Skeletal muscle tissue (tissue), 4 donors: Measurements from ENCODE around the gene CFAP58. TPM values are rescaled to one million over a fixed set of nuclear protein-coding genes. Genes with fewer than 3 reads are reported as not detected.
A peak's percentile ranks its signal among the peaks of the same experiment; 100 is the strongest.

Experiments
- H3K27ac ChIP-seq: one replicate; pipeline ENCODE4 v1.7.0; 2013; ENCODE audit warnings: mild to moderate bottlenecking, low read depth, low read length, inconsistent platforms
- H3K27me3 ChIP-seq, 3 donors: one replicate each; pipeline ENCODE4 v1.7.0; 2013; ENCODE audit warnings: low read length in 3 of 3; ENCODE audit not compliant: control insufficient read depth in 3 of 3, insufficient read depth in 3 of 3
- H3K36me3 ChIP-seq, 3 donors: one replicate each; pipeline ENCODE4 v1.7.0; 2013; ENCODE audit warnings: low read length in 3 of 3; ENCODE audit not compliant: control insufficient read depth in 3 of 3, insufficient read depth in 3 of 3
- H3K4me1 ChIP-seq, 3 donors: one replicate each; pipeline ENCODE4 v1.7.0; 2013; ENCODE audit warnings: low read length in 3 of 3, mild to moderate bottlenecking in 3 of 3; ENCODE audit not compliant: control insufficient read depth in 3 of 3, insufficient read depth in 3 of 3
- H3K4me3 ChIP-seq, 3 donors: one replicate each; pipeline ENCODE4 v1.7.0; 2013; ENCODE audit warnings: low read length in 3 of 3
- H3K9ac ChIP-seq, 3 donors: one replicate each; pipeline ENCODE4 v1.7.0; 2013; ENCODE audit warnings: low read length in 3 of 3, mild to moderate bottlenecking in 3 of 3, moderate library complexity in 2 of 3, low read depth in 1 of 3
- H3K9me3 ChIP-seq, 3 donors: one replicate each; pipeline ENCODE4 v1.7.0; 2013; ENCODE audit warnings: low read length in 3 of 3; ENCODE audit not compliant: control insufficient read depth in 3 of 3
- total RNA-seq: library from RNA; depleted of rRNA; stranded (reverse); fragments of >200 nt; gene quantifications from one replicate; pipeline ENCODE4 v1.2.3, GENCODE V29; 2014
- donor health status: Osteomylitis.

The CFAP58 gene, protein sequence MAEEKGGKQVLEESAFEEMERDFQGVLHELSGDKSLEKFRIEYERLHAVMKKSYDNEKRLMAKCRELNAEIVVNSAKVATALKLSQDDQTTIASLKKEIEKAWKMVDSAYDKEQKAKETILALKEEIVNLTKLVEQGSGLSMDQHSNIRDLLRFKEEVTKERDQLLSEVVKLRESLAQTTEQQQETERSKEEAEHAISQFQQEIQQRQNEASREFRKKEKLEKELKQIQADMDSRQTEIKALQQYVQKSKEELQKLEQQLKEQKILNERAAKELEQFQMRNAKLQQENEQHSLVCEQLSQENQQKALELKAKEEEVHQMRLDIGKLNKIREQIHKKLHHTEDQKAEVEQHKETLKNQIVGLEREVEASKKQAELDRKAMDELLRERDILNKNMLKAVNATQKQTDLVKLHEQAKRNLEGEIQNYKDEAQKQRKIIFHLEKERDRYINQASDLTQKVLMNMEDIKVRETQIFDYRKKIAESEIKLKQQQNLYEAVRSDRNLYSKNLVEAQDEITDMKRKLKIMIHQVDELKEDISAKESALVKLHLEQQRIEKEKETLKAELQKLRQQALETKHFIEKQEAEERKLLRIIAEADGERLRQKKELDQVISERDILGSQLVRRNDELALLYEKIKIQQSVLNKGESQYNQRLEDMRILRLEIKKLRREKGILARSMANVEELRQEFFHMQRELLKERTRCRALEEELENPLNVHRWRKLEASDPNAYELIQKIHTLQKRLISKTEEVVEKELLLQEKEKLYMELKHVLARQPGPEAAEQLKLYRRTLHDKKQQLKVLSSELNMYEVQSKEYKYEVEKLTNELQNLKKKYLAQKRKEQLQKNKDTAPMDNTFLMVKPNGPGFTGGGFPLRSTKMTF
- under 0.01 TPM for total RNA-seq

DNA sequence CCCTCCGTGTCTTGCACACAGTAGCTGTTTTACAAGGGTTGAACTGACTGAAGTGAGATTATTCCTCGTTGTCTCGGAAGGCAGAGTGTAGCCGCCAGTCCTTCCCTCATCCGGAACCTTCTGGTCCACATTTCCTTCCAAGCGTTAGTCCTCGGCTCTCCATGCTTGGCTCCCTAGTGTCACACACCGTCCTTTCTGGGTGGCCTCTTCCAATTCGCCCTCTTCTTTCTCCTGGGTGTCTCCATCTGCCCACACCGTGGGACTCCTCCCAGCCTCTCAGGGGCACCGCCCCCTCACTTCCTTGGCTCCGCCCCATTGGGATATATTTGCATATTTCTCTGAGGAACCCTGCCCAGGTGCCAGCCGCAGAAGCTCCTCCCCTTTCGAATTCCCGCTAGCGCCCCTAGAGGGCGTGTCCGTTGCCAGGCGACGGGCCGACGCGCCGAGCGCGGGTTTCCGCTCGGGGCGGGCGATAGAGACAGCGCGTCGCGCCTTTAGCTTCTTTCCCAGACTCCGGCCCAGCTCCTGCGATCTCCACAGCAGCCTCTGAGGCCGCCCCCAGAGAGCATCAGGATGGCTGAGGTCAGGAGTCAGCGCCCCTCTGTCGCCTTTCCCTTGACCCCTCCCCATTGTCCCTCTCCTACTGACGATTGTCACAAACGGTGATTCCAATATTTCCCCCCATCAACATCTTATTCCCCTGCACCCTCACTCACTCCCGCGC, at the start of gene CFAP58:
Gene CFAP58, plus strand, starts transcription at position 509 of the 724 bp plus-strand sequence. Its CDS starts 65 bp downstream, at position 574.
- H3K4me1 ChIP-seq, result peaks cover 14 to 26% (median 19%) of the 10 kb centered on the region in 3 donors
- H3K36me3 ChIP-seq, result no peaks in the 10 kb centered on the region

DNA sequence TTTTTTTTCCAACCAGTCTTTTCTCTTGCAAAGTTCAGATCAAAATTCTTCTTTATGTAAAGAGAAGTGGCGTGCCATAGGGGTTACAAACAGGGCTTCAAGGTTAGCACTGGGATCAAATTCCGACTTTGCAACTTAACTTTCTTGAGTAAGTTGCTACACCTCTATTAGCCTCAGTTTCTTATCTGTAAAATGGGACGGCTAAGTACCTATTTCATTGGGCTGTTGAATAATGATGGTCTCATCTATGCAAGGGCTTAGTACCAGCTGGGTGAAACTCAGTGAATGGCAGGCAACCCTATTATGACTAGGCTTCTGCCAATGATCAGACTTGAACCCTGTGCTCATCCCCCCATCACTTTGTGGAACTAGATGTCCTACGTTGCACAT, 49.3 kb upstream of the CFAP58 start:
- H3K4me1 ChIP-seq, result peaks cover 31 to 63% (median 63%) of the 10 kb centered on the region in 3 donors
- no peak overlapping the region for H3K27ac ChIP-seq
- no peaks in the 10 kb centered on the region for H3K36me3 ChIP-seq
- peak overlapping the region in 1 of 3 donors; percentile 27 for H3K4me3 ChIP-seq
- no peaks in the 10 kb centered on the region for H3K27me3 ChIP-seq
- H3K9me3 ChIP-seq, result no peaks in the 10 kb centered on the region
- H3K9ac ChIP-seq, result no peak overlapping the region

More for the DNA sequence above, at the start of gene CFAP58:
- Histone ChIP-seq H3K27me3 (no peaks in the 10 kb centered on the region), H3K27ac (no peak within 1 kb of the TSS), H3K9ac (peak within 1 kb of the TSS in 1 of 3 donors; percentile 54), H3K9me3 (no peaks in the 10 kb centered on the region), H3K4me3 (peak within 1 kb of the TSS; percentile 66 to 77 (median 74))

DNA sequence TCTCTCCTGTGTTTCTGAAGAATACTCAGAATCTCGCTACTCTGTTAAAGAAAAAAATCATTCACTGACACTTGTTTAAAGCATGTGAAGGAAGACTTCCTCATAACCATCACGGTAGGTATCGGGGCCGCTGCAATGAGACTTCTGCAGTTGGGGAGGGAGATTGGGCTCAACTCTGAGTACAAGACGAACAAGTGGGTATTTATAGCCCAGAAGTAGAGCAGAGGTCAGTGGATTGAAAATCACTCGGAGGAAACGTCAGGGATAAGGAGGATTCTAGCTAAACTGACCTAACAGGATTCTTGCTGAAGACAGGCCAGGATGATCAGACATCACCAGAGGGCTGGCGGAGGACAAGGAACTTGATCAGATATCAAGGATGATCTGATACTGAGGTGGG, 48.7 kb upstream of the CFAP58 start:
- Histone ChIP-seq H3K36me3 (no peaks in the 10 kb centered on the region), H3K4me3 (peak overlapping the region in 2 of 3 donors; percentile 25 to 27), H3K27me3 (no peaks in the 10 kb centered on the region), H3K4me1 (peaks cover 34 to 65% (median 62%) of the 10 kb centered on the region in 3 donors), H3K9ac (peak overlapping the region; percentile 3 to 61 (median 11)), H3K9me3 (no peaks in the 10 kb centered on the region), H3K27ac (peak overlapping the region; percentile 59)

DNA sequence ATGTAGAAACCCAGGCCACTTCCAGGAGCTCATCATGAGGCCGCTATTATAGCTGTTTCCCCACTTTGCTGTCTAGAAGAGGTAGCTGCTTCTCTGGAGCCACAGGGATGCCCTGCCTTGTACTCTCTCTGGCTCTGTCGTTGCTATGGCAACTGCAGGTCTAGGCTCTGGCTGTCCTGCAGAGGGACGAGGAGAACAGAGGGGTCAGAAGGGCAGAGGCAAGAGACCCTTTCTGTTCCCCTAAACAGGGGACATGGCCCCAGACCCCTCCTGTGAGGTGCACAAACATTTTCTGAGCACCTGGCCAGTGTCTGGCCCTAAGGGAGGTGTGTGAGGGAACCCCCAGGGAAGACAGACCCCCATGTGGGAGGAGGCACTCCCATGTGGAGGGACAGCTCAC, 46.7 kb upstream of the CFAP58 start:
- H3K9me3 ChIP-seq, result no peaks in the 10 kb centered on the region
- no peaks in the 10 kb centered on the region for H3K36me3 ChIP-seq
- H3K4me1 ChIP-seq, result peaks cover 33 to 64% (median 61%) of the 10 kb centered on the region in 3 donors

DNA sequence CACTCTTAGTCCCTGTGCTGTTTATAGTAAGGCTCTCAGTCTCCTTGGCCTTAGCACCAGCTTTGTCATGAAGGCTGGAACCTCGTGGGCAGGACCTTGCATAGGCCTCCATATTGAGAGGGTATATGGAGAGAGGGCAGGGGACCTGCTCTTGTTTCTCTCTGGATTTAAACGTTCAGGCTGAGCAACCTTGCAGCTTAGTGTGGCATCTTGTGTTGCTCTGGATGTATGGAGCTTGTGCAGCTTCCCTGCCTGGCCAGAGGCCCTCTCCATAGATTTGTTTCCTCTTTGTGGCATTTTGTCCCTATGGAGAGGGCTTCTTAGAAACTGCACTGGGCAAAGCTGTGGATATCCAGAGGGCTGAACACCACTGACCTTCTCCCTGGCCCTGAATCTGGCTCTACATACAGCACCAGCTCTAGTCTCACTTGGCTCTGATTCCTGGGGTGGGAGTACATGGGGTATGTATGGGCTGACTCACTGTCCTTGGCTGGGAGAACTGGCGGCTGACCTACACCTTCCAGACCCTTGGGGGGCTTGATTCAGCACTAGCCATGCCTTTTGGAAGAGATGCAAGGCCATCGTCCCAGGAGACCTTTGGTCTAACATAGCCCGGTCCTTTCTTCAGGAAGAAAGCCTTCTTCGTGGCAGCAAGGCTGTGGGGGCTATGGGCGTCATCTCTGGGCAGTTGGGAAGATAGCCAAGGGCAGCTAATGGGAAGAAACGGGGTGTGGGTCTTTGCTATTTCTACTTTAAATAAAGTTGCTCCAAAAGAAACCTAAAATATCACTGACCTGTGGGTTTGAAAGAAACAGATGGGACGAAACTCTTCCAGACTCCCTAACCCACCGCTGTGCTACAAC, 45.8 kb upstream of the CFAP58 start:
- Histone ChIP-seq H3K27ac (no peak overlapping the region), H3K4me3 (no peak overlapping the region), H3K27me3 (no peaks in the 10 kb centered on the region), H3K9me3 (no peaks in the 10 kb centered on the region), H3K36me3 (peaks cover 0 to 2% (median 1%) of the 10 kb centered on the region in 3 donors), H3K4me1 (peaks cover 33 to 64% (median 61%) of the 10 kb centered on the region in 3 donors), H3K9ac (no peak overlapping the region)

More for the DNA sequence above, 46.7 kb upstream of the CFAP58 start:
- no peak overlapping the region for H3K27ac ChIP-seq
- H3K4me3 ChIP-seq, result peak overlapping the region in 1 of 3 donors; percentile 17
- H3K27me3 ChIP-seq, result no peaks in the 10 kb centered on the region
- no peak overlapping the region for H3K9ac ChIP-seq

DNA sequence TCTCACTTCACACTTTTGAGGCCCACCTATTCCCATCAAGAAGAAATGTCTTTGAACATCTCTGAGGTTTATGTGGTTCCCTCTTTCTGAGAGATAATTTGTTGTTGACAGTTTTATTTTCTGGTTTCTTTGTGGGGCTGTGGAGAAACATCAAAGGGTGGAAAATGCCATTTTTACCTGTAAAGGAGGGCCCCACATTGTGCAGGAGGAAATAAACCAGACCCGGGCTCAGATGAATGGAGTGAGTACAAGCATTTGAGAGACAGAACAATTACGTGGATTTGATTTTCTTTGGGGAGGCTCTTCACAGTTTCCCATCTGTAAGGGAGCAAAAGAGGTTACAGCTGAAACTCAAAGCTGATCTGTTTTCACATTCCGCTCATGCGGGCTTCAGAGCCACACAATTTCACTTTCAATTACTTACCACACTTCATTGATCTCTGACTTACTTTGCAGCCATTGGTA, 45.2 kb upstream of the CFAP58 start:
- no peak overlapping the region for H3K27ac ChIP-seq
- no peaks in the 10 kb centered on the region for H3K27me3 ChIP-seq
- no peaks in the 10 kb centered on the region for H3K9me3 ChIP-seq
- H3K4me1 ChIP-seq, result peaks cover 33 to 64% (median 61%) of the 10 kb centered on the region in 3 donors
- no peak overlapping the region for H3K9ac ChIP-seq
- H3K36me3 ChIP-seq, result peaks cover 5 to 9% (median 8%) of the 10 kb centered on the region in 3 donors
- H3K4me3 ChIP-seq, result no peak overlapping the region

DNA sequence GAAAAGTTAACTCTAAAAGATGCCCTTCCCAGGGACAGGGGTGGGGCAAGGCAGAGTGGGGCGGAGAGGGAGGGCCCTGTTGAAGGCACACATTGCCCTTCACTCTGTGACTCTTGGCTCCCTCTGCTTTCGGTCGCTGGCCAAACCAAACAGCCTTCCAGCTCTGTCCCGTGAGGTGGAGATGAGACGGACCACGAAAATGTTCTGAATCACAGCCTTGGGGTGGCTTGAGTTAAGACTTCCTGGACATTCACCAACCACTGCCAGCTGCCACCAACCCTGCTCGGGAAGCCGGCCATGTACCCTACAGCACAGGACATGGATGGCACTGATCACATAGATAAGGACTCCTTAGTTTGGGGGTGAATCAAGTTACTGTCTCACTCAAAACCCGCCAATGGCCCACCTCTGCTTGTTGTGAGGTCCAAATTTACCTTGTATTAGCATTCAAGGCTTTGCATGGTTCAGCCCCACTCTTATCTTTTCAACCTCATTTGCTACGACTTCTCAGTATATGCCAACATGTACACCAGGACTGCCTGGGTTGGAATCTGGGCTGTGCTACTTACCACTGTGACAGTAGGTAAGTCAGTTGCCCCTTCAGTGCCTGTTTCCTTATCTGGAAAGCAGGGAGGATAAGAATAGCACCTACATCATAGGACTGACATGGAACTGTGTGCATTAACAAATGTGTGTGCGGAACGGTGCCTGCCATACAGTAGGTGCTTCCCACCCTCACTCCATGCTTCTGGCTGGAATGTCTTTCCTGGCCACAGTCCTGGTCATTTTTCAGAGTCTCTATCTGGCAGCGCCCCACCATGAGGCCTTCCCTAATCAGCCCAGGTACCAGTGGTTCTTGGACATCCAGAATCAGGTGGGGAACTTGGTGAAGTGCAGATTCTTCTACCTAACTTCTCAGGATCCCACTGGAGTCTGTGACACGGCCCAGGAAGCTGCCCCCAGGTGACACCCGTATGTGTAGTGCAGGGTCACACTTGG, 43.4 kb upstream of the CFAP58 start:
- peaks cover 23 to 27% (median 26%) of the 10 kb centered on the region in 3 donors for H3K36me3 ChIP-seq
- peak overlapping the region in 2 of 3 donors; percentile 41 to 57 for H3K4me3 ChIP-seq
- H3K27me3 ChIP-seq, result no peaks in the 10 kb centered on the region
- H3K4me1 ChIP-seq, result peaks cover 22 to 47% (median 44%) of the 10 kb centered on the region in 3 donors
- peak overlapping the region; percentile 87 for H3K27ac ChIP-seq
- no peaks in the 10 kb centered on the region for H3K9me3 ChIP-seq
- H3K9ac ChIP-seq, result peak overlapping the region in 2 of 3 donors; percentile 47 to 64

DNA sequence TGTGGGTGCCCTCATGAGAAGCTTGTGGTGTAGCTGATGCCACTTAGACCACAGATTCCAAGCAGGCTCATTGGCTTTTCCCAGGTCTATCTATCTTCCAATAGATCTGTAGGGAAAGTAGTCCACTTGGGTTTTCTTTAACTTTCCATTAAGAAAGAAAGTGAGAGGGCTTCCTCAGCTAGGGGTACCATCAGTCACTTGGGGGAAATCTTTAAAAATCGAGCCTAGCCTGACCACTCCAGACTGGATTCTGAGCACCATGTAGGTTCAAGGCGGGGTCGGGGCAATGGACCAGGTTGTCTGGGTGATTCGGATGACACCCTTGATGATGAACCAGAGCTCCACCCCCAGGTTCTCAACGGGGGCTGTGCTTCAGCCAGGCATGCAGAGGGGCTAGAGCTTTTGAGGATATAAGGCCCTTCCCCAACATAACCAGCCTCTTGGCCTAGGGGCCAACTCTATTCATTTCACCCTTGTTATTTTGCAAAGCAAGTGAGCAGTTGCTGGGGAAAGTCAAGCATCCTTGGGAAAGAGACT, 42.4 kb upstream of the CFAP58 start:
- Histone ChIP-seq H3K27me3 (no peaks in the 10 kb centered on the region), H3K9ac (no peak overlapping the region), H3K4me1 (peaks cover 14 to 37% (median 34%) of the 10 kb centered on the region in 3 donors), H3K27ac (peak overlapping the region; percentile 87), H3K36me3 (peaks cover 27 to 32% (median 31%) of the 10 kb centered on the region in 3 donors), H3K4me3 (no peak overlapping the region), H3K9me3 (no peaks in the 10 kb centered on the region)
